ENCODE measurements around the gene TJP2. TPM values are rescaled to one million over a fixed set of nuclear protein-coding genes. Genes with fewer than 3 reads are reported as not detected.

TJP2 gene
- total and polyA plus RNA-seq, 10 of the 15 experiments (the other 5 are each of a cell fraction or from before 2014, with no cell fraction given): 6.4 to 59.9 (median 29.7) TPM

GRCh38 chr9:69199769-69200470 is 25.8 kb downstream of the TJP2 start:
- RAD21 ChIA-PET (ENCODE audit: unreplicated experiment): interaction anchor here (1.1 kb wide), 1 partner anchor 21 kb away, joined by 3 read pairs; no protein-coding TSS in a partner anchor
- DNase-seq (ENCODE audit: low read depth, low spot score) (no peak), ATAC-seq (no peak), FAIRE-seq (no peak)
- POLR2A ChIA-PET: no interaction called here
- no peak overlapping the region for H3K9ac ChIP-seq (ENCODE audit: control insufficient read depth, insufficient read depth, low read length)
- H3K27ac ChIP-seq (ENCODE audit: control insufficient read depth, insufficient read depth): no peak overlapping the region
- H2AFZ ChIP-seq (ENCODE audit: control insufficient read depth, low read depth, low read length): no peak overlapping the region
- peaks cover 19% of the 10 kb centered on the region for H3K79me2 ChIP-seq (ENCODE audit: control insufficient read depth, insufficient read depth, low read length)
- H3K4me1 ChIP-seq (ENCODE audit: control insufficient read depth, insufficient read depth, low read length): no peaks in the 10 kb centered on the region
- H3K4me3 ChIP-seq: no peak overlapping the region
- no peak for TF ChIP-seq IRF5 (IDR thresholded peaks at IDR 0.05; ENCODE audit: borderline replicate concordance)
- TF ChIP-seq EZH2 (IDR thresholded peaks at IDR 0.05; ENCODE audit: borderline replicate concordance, control insufficient read depth, low read depth, low read length): no peak
- TF ChIP-seq CREM (IDR thresholded peaks at IDR 0.05; ENCODE audit: low read depth): no peak
- no peak for TF ChIP-seq PAX5 (IDR thresholded peaks at IDR 0.05; ENCODE audit: borderline replicate concordance, low read depth, low read length)
- TF ChIP-seq RAD51 (IDR thresholded peaks at IDR 0.05): no peak
- no peak for TF ChIP-seq POLR2AphosphoS5 (IDR thresholded peaks at IDR 0.05; ENCODE audit: low read length)
- TF ChIP-seq NR2C2 (IDR thresholded peaks at IDR 0.05; ENCODE audit: borderline replicate concordance, control insufficient read depth, insufficient read length, low read depth): no peak
- TF ChIP-seq ETV6 (conservative IDR thresholded peaks at IDR 0.05 in 1 of 2, IDR thresholded peaks at IDR 0.05 in 1 of 2; ENCODE audit: borderline replicate concordance in 1 of 2, low read depth in 1 of 2): no peak
- TF ChIP-seq HDAC2 (IDR thresholded peaks at IDR 0.05): no peak
- TF ChIP-seq JUNB (IDR thresholded peaks at IDR 0.05): no peak
- no peak for TF ChIP-seq GABPA (IDR thresholded peaks at IDR 0.05; ENCODE audit: low read depth)
- TF ChIP-seq E2F4 (IDR thresholded peaks at IDR 0.05; ENCODE audit: low read depth, low read length): no peak
- no peak for TF ChIP-seq NKRF (conservative IDR thresholded peaks at IDR 0.05)
- WGBS (ENCODE audit: insufficient coverage, insufficient replicate concordance, low lambda C conversion rate, missing lambda C conversion rate): 88% methylated on average over 9 of the region's 9 CpGs
- no peaks in the 10 kb centered on the region for H3K27me3 ChIP-seq (replicated peaks in 1 of 2; ENCODE audit: control insufficient read depth in 2 of 2, insufficient read depth in 2 of 2, low read length in 1 of 2)
- CTCF ChIA-PET: interaction anchor here (2.4 to 10.1 kb wide), 3 partner anchors 22 to 164 kb away, joined by 7 to 134 read pairs (median 13); partner anchors contain the start of genes FXN and TJP2
- in situ Hi-C loops (cut with MboI): loop anchor here (5.0 kb wide), 1 partner anchor 143 kb away; no protein-coding TSS in a partner anchor
- H3K9me3 ChIP-seq (replicated peaks; ENCODE audit: control insufficient read depth, insufficient read depth, low read length): no peaks in the 10 kb centered on the region
- no peak overlapping the region for H3K4me2 ChIP-seq (ENCODE audit: control insufficient read depth, insufficient read depth)
- H3K36me3 ChIP-seq (ENCODE audit: control insufficient read depth in 2 of 2, insufficient read depth in 2 of 2, low read length in 1 of 2): no peaks in the 10 kb centered on the region; a peak in 2 of 4 replicates
- H4K20me1 ChIP-seq (ENCODE audit: control insufficient read depth, insufficient read depth): peaks cover 3% of the 10 kb centered on the region; the same call in 1 of the 2 replicates
- intact Hi-C loops (cut with micrococcal nuclease; ENCODE audit: unreplicated experiment): no loop called here
- BruUV-seq (replicated peaks): no TSS peak
- SMC1A ChIA-PET (ENCODE audit: uncharacterized antibody, unreplicated experiment): interaction anchor here (1.4 kb wide), 1 partner anchor 14 kb away, joined by 5 read pairs; no protein-coding TSS in a partner anchor

Measured in GM12878 (cell line).